Prostate gland (tissue), 2 donors: ENCODE measurements around the gene ARHGAP26.

Experiments used
- CTCF ChIP-seq, 4 experiments: fragments of 200-600 bp in 2 of 4; fragments of 450-650 bp in 2 of 4; sonication (generic) in 2 of 4; IDR thresholded peaks; 1 replicate in 3 of 4; 2 replicates in 1 of 4; pipeline ENCODE4 v1.5.1; 2016 to 2019; ENCODE audit warnings: antibody characterized with exemption in 4 of 4, mild to moderate bottlenecking in 2 of 4, moderate library complexity in 2 of 4
- POLR2A ChIP-seq: fragments of 450-650 bp; IDR thresholded peaks from one replicate; pipeline ENCODE4 v1.6.1; 2016; ENCODE audit warnings: antibody characterized with exemption, mild to moderate bottlenecking

GRCh38 chr5:142827934-142828576 is 57.9 kb downstream of the ARHGAP26 start:
- TF ChIP-seq CTCF (IDR thresholded peaks at IDR 0.05) (no peak), POLR2A (no peak)
